Left ventricle myocardium inferior (tissue), 1 donor: Measurements from ENCODE around the gene AP1M2. TPM values are rescaled to one million over a fixed set of nuclear protein-coding genes. Genes with fewer than 3 reads are reported as not detected.

ENCODE experiments used
- DNase-seq: peaks from one replicate; pipeline ENCODE4 v3.0.0-alpha.2; 2020
- H3K27ac ChIP-seq: fragments of 200-600 bp; replicated peaks from 2 replicates; pipeline ENCODE4 v1.8.0; 2021
- H3K27me3 ChIP-seq: fragments of 200-600 bp; 2 replicates; pipeline ENCODE4 v1.8.0; 2021; ENCODE audit warnings: low read depth
- H3K36me3 ChIP-seq: fragments of 200-600 bp; 2 replicates; pipeline ENCODE4 v1.8.0; 2021
- H3K4me1 ChIP-seq: fragments of 200-600 bp; 2 replicates; pipeline ENCODE4 v1.8.0; 2021
- H3K4me3 ChIP-seq: fragments of 200-600 bp; 2 replicates; pipeline ENCODE4 v1.8.0; 2021; ENCODE audit warnings: mild to moderate bottlenecking, moderate library complexity
- H3K9me3 ChIP-seq: fragments of 200-600 bp; replicated peaks from 2 replicates; pipeline ENCODE4 v1.8.0; 2021
- intact Hi-C: fragments of 100-400 bp; cut with micrococcal nuclease; formaldehyde crosslinking; loops from one replicate; pipeline ENCODE4 v1.11.0; 2022
- total RNA-seq: library from RNA; stranded (reverse); fragmentation: NEBNext Ultra II Directional; extraction: Animal tissue kit (Norgen Biotek cat#: 25700); gene quantifications from one replicate; pipeline ENCODE4 v1.2.1, GENCODE V29; 2021
- TF ChIP-seq, protein P1 (sequence below): fragments of 200-600 bp; IDR thresholded peaks from 2 replicates; pipeline ENCODE4 v1.8.0; 2021; ENCODE audit warnings: antibody characterized with exemption, mild to moderate bottlenecking, borderline replicate concordance
- donor health status: DM: no; HTN: yes; CAD: no; lungs with severe emphysema.

Gene AP1M2
- total RNA-seq, 1 donor from 2014 or later: not detected

DNA sequence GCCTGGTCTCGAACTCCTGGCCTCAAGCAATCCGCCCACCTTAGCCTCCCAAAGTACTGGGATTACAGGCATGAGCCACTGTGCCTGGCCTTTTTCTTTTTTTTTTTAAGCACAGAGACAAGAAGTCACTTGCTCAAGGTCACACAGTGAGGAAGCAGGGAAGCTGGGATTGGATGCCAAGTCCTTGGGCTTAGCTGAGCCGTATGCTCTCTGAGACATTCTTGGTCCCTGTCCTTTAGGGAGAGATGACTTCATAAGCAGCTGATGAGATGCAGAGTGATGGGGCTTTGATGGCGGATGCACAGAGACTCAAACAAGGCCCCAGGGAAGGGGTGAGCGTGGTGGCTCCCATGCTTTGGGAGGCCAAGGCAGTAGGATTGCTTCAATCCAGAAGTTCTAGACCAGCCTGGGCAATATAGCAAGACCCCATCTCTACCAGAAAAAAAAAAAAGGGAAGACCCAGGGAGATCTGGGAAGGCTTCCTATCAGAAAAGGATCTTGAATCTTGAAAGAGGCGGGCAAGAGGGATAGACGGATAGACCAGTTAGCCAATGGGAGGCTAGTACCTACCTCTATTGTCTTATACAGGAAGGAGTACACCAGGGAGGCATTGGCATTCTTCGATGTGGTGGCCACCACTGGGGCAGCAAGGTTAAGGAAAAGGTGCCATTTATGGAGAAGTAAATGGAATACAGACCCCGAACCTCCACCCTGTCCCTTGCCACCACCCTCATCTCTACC lies 3.9 kb downstream of the AP1M2 start:
- peaks cover 6% of the 10 kb centered on the region for H3K4me1 ChIP-seq
- DNase-seq: no peak
- no peaks in the 10 kb centered on the region for H3K9me3 ChIP-seq
- H3K27me3 ChIP-seq: peaks cover 19% of the 10 kb centered on the region
- no peaks in the 10 kb centered on the region for H3K36me3 ChIP-seq
- H3K4me3 ChIP-seq: no peak overlapping the region
- TF ChIP-seq, protein P1, sequence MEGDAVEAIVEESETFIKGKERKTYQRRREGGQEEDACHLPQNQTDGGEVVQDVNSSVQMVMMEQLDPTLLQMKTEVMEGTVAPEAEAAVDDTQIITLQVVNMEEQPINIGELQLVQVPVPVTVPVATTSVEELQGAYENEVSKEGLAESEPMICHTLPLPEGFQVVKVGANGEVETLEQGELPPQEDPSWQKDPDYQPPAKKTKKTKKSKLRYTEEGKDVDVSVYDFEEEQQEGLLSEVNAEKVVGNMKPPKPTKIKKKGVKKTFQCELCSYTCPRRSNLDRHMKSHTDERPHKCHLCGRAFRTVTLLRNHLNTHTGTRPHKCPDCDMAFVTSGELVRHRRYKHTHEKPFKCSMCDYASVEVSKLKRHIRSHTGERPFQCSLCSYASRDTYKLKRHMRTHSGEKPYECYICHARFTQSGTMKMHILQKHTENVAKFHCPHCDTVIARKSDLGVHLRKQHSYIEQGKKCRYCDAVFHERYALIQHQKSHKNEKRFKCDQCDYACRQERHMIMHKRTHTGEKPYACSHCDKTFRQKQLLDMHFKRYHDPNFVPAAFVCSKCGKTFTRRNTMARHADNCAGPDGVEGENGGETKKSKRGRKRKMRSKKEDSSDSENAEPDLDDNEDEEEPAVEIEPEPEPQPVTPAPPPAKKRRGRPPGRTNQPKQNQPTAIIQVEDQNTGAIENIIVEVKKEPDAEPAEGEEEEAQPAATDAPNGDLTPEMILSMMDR: no peak
- H3K27ac ChIP-seq: no peak overlapping the region
- intact Hi-C loops: loop anchor here (5.0 kb wide), 1 partner anchor 59 kb away; no protein-coding TSS in a partner anchor

DNA sequence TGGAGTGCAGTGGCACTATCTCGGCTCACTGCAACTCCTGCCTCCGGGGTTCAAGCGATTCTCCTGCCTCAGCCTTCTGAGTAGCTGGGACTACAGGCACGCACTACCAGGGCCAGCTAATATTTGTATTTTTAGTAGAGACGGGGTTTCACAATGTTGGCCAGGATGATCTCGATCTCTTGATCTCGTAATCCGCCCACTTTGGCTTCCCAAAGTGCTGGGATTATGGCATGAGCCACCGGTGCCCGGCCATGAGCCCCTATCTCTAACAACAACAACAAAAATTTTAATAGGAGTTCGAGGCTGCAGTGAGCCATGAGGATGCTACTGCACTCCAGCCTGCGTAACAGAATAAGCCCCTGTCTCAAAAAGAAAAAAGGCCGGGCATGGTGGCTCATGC lies 5.0 kb downstream of the AP1M2 start:
- H3K4me1 ChIP-seq: peaks cover 6% of the 10 kb centered on the region
- TF ChIP-seq, protein P1: no peak
- H3K36me3 ChIP-seq: no peaks in the 10 kb centered on the region
- no peaks in the 10 kb centered on the region for H3K9me3 ChIP-seq
- H3K4me3 ChIP-seq: no peak overlapping the region
- no peak overlapping the region for H3K27ac ChIP-seq
- no peak for DNase-seq
- intact Hi-C loops: loop anchor here (5.0 kb wide), 1 partner anchor 60 kb away; no protein-coding TSS in a partner anchor
- peaks cover 14% of the 10 kb centered on the region for H3K27me3 ChIP-seq

- H3K36me3 ChIP-seq: no peaks in the 10 kb centered on the region
- no peaks in the 10 kb centered on the region for H3K9me3 ChIP-seq
- H3K27me3 ChIP-seq: peaks cover 6% of the 10 kb centered on the region
- H3K4me3 ChIP-seq: peak overlapping the region; percentile 45
- peaks cover 6% of the 10 kb centered on the region for H3K4me1 ChIP-seq
- intact Hi-C loops: loop anchor here (5.0 kb wide), 1 partner anchor 61 kb away; no protein-coding TSS in a partner anchor
- H3K27ac ChIP-seq: no peak overlapping the region
- TF ChIP-seq, protein P1: peak; percentile 99
- peak; percentile 85 for DNase-seq
These were observed 6.0 kb downstream of the AP1M2 start for GRCh38 chr19:10580979-10581631.

- intact Hi-C loops: no loop called here
- Histone ChIP-seq H3K27me3 (peaks cover 6% of the 10 kb centered on the region), H3K27ac (no peak overlapping the region), H3K36me3 (no peaks in the 10 kb centered on the region), H3K4me1 (peaks cover 6% of the 10 kb centered on the region), H3K9me3 (no peaks in the 10 kb centered on the region), H3K4me3 (no peak overlapping the region)
- no peak for DNase-seq
- TF ChIP-seq, protein P1: no peak
These were observed 9.2 kb downstream of the AP1M2 start for GRCh38 chr19:10577951-10578350.

DNA sequence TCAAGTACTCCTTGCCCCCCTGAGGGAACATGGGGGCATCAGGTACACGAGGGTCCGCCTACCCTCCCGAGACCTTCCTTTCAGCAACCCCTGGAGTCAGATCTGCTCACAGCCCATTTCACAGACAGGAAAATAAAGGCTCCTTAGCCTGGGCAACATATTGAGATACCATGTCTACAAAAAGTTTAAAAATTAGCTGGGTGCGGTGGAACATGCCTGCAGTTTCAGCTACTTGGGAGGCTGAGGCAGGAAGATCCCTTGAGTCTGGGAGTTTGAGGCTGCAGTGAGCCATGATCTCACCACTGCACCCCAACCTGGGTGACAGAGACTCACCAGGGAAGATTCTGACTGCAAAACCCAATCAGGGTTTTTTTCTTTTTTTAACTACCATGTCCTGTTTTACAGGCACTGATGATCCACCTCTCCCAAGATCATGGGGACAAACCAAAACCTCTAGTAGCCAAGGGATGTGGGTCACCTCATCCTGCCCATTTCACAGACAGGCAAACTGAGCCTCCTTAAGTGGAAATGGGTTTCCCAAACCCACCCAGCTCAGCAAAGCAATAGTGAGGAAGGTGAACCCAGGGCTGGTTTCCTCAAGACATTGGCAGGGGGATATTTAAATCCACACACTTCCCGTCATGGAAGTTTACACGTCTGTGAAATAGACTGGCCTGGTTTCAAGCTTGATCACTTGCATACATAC lies 11.9 kb downstream of the AP1M2 start:
- no peak for DNase-seq
- H3K27ac ChIP-seq: no peak overlapping the region
- no peaks in the 10 kb centered on the region for H3K36me3 ChIP-seq
- no peaks in the 10 kb centered on the region for H3K9me3 ChIP-seq
- intact Hi-C loops: no loop called here
- H3K4me1 ChIP-seq: peaks cover 6% of the 10 kb centered on the region
- TF ChIP-seq, protein P1: no peak
- no peak overlapping the region for H3K4me3 ChIP-seq
- peaks cover 6% of the 10 kb centered on the region for H3K27me3 ChIP-seq
